UCSD-AML1 (cell line): Measurements from ENCODE around the gene SALL2.
"Not testable (repeated sequence)": the region's sequence is repeated elsewhere in the genome, so short reads cannot be mapped to it uniquely, and the experiment has no call there.

Source experiments
- DNase-seq: peaks from one replicate; lab custom pipeline; 2025; ENCODE audit not compliant: unreplicated experiment; lab: John Stamatoyannopoulos, UW

The SALL2 gene

DNA sequence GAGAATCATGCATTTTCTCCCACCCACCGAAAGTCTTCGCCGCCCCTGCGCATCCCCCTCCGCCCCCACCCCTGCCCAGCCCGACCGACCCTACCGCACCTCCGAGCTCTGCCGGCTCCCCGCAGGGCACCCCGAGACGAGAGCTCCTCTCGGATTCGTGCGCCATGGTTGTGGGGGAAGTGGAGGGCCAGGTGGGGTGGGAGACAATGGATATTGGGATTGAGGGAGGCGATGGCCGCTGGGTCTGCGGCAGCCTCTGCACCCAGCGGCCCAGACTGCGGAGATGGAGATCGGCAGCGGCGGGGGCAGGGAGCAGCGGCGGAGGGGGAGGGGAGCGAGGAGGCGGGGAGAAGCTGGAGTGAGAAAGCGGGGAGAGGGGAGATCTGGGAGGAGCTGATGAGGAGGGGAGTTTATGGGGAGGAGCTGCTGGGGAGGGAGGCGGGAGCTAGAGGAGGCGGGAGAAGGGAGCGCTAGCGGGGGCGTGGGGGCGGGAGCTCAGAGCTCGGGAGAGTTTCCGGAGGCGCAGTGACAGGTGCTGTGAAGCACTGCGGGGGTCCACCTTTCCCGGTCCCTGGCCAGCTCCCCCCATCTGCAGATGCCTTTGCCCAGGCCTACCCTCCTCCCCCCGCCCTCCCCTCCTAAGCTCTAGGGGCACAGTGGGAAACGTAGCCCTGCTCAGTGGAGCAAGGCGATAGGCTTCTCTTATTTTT lies at the start of gene SALL2:
SALL2 (minus strand) TSS at position 385 of the 710 bp plus-strand sequence; CDS start at position 166, 219 bp downstream.
- no peak for DNase-seq

DNA sequence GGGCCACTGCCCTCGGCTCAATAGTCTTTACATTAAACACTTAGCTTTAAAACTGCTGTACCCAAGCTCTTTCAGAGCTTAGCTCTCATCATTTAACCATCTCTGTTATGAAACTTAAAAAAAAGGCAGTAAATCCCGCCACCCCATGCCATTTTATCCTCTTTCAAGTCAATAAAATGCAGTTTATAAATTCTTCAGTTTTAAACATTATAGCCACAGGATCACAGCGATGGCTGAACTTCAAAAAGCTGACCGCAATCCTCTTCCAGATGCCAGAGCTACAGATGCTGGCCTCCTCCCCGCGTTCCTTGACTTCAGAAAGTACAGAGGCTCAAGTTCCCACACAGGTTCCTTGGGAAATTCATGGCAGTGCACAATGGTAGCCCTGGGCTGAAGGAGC lies 49.5 kb upstream of the SALL2 start:
- DNase-seq: no peak

DNA sequence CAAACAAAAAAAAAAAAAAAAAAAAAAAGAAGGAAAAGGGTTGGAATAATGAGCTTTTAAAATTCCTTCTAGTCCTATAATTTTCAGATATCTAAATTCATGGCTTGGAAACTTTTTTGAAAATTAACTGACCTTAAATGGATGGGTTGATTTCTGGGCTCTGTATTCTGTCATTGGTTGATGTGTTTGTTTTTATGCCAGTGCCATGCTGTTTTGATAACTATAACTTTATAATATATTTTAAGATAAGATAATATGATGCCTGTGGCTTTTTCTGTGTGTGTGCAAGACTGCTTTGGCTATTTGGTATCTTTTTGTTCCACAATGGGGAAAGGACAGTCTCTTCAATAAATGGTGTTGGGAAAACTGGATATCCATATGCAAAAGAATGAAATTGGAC lies 46.5 kb upstream of the SALL2 start:
- DNase-seq: no peak

DNA sequence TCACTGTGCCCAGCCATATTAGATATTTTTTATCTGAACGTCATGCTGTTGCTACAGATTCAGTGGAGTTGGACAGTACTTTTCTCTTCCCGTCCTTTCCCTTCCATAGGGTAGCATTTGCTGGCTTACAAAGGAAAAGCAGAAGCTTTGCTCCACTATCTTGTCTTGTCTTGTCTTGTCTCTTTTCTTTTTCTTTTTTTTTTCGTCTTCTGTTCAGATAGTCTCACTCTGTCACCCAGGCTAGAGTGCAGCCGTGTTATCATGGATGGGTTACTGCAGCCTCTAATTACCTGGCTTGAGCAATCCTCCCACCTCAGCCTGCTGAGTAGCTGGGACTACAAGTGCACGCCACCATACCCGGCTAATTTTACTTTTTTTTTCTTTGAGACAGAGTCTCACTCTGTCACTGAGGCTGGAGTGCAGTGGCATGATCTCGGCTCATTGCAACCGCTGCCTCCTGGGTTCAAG lies 32.6 kb upstream of the SALL2 start:
- no peak for DNase-seq

DNA sequence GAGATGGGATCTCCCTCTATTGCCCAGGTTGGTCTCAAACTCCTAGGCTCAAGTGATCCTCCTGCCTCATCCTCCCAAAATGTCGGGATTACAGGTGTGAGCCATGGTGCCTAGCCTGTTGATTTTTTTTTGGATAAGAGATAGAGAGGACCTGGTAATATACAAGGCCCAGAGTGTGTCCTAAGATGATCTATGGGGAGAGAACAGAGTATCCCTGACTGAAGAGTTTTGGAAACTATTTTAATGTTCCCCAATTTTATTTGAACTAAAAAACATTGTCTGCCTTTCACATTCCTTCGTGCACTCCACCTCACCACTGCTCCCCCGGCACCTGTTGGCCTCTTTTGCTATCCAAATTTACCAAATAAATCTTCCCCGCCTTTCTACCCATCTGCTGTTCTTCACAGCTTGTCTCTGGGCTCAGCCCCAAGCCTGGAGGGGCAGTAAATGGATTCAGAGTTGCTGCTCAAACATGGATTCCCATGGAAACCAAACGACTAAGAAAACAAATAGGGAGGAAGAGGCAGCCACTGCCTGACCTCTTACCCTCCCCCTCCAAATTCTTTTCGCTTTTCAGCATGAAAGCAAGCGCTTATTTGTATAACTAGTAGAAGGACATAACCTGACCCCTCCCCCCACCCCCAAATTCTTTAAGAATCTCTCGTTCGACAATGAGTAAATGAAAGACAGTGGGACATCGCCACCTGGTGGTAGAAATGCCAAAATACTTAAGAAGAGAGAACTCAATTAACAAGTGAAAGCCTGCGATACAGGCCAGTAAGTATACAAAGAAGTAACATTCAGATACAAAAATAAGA lies 31.1 kb upstream of the SALL2 start:
- DNase-seq: peak; percentile 57

DNA sequence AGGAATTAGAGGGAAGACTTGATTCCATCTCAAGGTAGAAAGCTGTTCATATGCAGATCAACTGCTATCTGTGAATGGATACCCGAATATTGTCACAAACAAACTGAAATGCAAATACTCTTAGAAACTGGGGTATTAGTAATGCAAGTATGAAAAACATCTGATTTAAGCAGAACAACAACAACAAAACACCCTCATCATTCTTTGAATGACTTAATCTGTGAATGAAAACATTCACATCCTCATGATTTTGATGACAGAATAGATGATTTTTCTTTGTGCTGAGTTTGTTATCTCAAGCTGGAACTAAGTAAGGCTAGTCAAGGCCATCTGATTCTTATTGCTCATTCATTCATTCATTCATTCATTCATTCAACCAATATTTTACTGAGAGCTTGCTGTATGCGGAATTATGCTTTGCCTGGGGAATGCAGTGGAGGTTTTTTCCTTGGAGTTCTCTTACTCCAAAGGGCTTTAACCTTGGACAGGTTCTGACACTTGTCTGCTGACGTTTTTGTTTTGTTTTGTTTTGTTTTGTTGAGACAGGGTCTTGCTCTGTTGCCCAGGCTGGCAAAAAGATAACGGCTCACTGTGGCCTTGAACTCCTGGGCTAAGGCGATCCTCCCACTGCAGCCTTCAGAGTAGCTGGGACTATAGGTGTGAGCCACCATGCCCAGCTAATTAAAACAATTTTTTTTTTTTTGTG lies 30.4 kb upstream of the SALL2 start:
- no peak for DNase-seq

DNA sequence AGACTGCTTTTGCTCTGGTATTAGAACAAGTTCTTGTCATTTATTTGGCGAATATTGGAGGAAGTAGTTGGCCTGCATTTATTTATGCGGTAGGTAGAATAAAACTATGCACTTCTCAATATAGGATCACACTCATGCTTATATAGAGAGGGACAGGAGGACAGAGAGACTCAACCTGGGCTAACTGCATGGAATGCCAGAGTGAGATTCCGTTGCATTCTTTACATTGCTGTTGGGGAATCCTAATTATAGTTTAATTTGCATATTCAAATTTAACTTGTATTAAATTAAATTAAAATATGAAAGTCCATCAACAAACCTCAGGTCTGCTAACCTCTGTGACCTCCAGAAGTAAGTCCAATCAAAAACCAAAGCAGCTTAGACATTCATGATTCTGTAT lies 27.1 kb upstream of the SALL2 start:
- DNase-seq: no peak

DNA sequence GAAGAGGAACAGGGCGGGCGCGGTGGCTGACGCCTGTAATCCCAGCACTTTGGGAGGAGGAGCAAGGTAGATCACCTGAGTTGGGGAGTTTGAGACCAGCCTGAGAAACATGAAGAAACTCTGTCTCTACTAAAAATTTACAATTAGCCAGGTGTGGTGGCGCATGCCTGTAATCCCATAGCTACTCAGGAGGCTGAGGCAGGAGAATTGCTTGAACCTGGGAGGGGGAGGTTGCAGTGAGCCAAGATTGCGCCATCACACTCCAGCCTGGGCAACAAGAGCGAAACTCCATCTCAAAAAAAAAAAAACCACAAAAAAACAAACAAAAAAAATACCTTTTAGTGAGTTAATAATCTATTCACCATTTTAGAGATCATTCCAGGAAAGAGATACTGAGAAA lies 18.4 kb upstream of the SALL2 start:
- DNase-seq: not testable (repeated sequence)

DNA sequence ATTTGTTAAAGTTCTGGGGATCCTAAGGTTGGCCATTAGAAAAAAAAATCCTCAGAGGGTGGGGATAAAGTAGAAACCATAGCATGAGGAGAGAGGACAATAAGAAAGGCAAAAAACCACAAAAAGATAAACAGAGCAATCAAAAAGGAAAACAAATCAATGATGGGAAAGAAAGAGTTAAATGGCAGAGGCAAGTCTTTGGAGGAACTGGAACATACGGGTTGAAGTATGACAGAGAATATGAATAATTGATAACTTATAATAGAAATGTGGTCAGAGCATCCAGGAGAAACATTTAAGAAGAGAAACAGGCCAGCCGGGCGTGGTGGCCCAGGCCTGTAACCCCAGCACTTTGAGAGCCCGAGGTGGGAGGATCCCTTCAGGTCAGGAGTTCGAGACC lies 17.8 kb upstream of the SALL2 start:
- no peak for DNase-seq

DNA sequence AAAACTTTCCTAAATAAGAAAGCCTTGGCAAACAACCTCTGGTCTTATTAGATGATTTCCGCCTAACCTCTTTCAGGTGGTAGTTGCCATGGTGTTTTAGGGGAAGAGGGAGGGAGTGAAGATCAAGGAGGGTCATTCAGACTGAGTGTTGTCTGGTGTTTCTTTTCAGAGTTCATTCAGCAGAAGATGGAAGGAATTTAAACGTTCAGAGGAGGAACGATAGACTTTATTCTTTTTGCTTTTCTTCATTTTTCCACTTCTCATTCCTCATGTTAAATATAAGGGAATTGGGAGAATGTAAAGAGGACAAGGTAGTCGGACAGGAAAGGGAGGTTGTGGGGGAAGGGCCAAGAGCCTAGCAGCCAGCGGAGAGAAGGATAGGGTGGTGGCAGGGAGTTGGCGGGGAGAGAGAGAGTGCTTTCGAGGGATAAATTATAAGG lies 17.4 kb upstream of the SALL2 start:
- DNase-seq: no peak

DNA sequence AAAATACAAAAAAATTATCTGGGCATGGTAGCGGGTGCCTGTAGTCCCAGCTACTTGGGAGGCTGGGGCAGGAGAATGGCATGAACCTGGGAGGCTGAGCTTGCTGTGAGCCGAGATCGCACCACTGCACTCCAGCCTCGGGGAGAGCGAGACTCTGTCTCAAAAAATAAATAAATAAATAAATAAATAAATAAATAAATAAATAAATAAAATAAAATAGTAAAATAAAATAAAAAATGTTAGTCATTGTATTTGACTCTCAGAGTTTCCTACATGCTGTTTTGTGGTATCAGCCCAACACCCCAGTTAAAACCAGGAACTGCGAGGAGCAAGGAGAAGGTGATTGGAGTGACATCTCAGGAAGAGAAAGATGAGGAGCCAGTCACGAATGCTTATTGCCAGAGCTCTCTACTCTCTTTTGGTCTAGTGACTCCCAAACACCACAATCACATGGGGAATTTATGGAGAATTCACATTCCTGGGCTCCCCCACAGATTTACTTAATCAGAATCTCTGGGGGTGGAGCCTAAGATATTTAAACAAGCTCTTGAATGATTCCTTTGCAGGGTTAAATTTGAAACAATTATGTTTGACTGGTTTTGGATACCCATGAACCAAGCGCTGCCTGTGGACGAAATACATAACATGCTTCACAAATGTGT lies 15.4 kb upstream of the SALL2 start:
- no peak for DNase-seq

DNA sequence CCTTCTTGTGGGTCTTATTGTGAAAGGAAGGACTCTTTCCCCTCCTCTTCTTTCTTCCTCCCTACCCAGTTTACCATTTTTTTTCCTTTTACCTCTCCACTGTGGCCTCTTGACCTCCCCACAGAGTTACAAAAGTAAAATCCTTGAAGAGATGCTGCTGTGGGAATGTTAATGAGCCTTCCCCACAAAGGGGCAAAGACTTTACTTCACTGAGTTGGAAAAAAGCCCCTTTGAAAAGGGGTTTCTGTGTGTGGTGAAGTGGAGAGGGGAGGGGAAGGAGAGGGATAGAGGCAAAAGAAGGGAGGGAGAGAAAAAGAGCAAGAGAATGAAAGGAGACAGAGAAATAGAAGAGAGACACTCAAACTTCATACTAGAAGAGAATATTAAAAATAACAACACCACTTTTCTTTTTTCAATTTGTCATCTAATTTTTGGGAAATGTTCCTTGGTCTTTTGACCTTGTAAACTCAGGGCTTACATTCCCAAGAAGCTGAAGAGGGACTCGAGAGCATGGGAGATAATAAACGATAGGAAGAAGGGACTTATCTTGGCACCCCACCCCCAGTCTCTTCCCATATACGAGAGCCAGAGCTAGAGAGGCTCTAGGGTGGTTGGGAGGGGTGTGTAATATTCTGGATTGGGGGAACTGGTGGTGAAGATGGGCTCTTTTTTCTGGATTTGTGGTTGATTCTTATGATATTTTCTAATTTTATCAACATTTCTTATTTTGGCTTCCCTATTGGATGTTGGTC lies 13.2 kb upstream of the SALL2 start:
- DNase-seq: no peak

DNA sequence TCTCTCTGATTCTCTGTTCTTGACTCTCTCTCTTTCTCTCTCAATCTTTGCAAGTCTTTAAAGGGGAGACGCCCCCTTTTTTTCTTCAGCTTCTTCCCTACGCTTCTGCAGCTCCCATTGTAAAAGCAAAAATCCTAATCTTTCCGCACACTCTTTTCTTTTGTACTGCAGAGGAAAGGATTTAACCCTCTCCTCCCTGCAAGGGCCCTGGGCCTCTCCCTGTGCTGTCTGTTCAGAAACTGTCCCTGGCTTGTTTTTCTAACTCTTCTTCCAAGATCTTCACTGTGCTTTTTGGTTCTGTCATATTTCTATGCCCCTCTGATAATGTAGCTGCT lies 10.9 kb upstream of the SALL2 start:
- DNase-seq: no peak

DNA sequence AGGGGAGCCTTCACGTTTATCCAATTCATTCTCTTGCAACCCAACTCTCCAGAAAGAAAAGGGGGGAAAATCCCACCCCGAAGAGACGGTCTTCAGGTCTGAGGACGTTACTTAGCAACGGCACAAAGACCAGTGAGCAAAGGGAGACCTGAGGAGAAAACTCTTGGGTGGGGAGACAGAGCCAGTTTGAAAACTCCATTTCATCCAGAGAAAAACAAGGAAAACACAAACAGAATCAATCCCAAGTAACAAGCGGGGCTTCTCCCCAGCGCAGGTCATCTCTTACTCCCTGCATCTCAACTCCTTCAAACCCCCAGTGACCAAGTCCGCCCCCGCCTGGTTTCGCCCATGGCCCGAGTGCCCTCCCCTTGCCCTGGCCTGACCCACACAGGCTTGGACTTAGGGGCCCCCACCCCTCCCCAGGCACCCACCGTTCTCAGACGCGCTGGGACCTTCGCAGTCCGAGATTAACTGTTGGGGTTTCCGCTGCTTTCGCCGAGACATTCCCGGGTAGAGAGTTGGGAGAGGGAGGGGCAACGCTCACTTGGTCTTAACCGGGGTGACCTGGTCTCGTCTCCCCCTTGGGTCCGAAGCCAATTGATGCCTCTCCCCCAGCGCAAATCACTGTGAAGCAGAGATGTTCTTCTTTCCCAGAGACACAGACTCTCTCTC lies 10.4 kb upstream of the SALL2 start:
- DNase-seq: no peak

DNA sequence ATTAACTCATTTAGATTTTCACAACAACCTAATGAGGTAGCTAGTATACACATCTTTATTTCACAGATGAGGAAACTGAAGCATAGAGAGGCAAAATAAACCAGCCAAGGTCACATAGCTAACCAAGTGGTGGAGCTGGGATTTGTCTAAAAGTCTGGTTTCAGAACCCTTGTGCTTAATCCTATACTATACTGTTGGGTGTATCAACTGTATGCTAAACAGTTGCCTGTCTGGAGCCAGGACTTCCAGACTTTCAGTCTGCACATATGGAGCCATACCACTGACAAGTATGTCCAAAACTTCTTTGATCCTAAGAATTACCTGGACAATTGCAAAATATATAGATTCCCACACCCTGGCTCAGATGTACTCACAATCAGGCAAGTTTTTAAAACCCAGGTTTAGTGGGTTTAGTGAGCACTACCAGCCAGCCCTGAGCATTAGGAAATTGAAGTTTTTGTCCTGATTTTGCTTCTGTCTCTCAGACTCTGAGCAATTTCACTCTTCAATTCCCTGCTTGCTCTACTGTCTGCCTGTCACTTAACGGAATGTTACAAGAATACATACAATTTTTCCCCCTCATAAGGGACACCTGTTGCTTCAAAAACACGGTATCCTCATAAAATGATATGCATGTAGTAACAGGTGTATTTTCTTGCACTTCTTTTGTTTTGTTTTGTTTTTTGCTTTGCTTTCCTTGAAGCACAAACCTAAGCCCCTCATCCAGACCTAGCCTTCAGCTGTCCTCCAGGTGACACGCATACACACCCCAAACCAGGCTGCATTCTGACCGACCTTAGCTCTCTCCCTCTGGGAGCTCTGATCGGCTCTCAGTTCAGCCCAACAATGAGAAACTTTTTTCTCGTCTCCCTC lies 9.6 kb upstream of the SALL2 start:
- no peak for DNase-seq

DNA sequence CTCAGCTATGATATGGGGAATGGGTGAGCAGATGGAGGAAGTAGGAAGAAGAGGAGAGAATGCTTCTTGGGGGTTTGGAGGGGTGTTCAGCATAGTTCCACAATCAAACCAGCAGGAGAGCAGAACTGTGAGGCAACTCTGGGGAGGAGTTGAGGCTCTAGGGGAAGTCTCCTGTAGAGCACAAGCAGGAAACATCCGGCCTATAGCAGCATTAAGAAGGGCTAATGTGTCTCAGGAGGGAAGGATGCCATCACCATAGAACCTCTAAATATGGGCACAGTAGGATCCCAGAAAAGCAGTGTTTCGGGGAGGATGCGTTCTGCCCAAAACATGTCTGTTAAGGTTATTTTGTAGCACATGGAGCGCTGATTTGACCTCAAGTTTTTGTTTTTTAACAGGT lies 8.4 kb upstream of the SALL2 start:
- no peak for DNase-seq

DNA sequence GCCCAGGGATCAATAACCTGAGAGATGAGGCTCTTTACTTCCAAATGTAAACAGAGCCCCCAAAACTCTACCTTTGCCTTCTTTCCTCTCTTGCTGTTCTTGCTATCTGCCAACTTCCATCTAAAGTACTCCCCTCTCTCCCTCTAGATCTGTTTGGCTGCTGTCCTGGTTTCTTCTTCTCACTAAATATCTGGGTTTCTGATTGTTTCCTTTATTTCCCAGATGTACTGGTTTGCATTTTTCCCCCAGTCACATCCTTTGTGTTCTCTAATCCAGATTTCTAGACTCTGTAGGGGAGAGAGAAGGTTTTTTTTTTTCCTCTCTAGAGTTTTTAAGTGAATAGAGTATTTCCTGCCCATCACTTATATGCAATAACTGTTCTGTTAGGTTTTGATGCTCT lies 7.1 kb upstream of the SALL2 start:
- no peak for DNase-seq

DNA sequence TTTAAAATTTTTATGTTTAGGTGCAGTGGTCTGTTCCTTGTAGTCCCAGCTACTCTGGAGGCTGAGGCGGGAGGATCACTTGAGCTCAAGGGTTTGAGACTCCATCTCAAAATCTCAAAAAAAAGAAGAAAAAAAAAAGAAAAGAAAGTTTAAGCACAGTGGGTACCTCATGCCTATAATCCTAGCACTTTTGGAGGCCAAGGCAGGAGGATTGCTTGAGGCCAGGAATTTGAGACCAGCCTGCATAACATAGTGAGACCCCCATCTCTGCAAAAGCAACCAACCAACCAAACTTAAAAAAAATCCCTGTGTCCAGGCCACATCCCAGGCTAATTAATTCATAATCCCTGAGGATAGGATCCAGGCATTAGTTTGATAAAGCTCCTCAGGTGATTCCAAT lies 3.4 kb upstream of the SALL2 start:
- no peak for DNase-seq
